Mammary epithelial cell (primary cell): Measurements from ENCODE around the gene SVBP.

Source experiments
- EZH2 ChIP-seq: IDR thresholded peaks from 2 replicates; pipeline ENCODE4 v1.6.1; 2012; ENCODE audit warnings: low read length, inconsistent platforms, borderline replicate concordance
- TF ChIP-seq, protein P1 (sequence below), 2 donors: IDR thresholded peaks in 1 of 2; conservative IDR thresholded peaks in 1 of 2; 2 replicates each; pipeline ENCODE4 v1.5.1; 2011 to 2012; ENCODE audit warnings: inconsistent platforms in 2 of 2, low read length in 2 of 2, mild to moderate bottlenecking in 2 of 2, control low read depth in 1 of 2, low read depth in 1 of 2; ENCODE audit not compliant: insufficient read depth in 1 of 2; ENCODE audit errors: extremely low read depth in 1 of 2

DNA sequence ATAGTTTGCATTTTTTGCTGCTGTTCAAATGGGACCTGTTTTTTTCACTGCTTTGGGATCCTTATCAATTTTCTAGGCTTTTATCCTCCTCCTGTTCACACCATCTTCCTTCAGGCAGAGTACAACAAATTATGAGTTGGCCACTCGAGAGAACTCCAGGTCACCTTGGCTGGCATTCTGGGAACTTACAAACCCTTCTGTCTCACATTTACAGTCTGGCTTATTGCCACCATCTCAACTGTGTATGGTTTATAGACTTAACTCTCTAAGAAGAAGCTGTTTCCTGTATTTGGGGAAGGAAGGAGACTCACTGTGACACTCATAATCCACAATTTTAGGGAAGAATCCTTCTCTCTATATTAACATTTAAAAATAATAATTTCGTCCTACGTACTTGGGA, 23.8 kb upstream of the SVBP start:
- TF ChIP-seq, protein P1, sequence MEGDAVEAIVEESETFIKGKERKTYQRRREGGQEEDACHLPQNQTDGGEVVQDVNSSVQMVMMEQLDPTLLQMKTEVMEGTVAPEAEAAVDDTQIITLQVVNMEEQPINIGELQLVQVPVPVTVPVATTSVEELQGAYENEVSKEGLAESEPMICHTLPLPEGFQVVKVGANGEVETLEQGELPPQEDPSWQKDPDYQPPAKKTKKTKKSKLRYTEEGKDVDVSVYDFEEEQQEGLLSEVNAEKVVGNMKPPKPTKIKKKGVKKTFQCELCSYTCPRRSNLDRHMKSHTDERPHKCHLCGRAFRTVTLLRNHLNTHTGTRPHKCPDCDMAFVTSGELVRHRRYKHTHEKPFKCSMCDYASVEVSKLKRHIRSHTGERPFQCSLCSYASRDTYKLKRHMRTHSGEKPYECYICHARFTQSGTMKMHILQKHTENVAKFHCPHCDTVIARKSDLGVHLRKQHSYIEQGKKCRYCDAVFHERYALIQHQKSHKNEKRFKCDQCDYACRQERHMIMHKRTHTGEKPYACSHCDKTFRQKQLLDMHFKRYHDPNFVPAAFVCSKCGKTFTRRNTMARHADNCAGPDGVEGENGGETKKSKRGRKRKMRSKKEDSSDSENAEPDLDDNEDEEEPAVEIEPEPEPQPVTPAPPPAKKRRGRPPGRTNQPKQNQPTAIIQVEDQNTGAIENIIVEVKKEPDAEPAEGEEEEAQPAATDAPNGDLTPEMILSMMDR (conservative IDR thresholded peaks at IDR 0.05 in 1 of 2, IDR thresholded peaks at IDR 0.05 in 1 of 2; ENCODE audit: extremely low read depth in 1 of 2, insufficient read depth in 1 of 2, low read depth in 1 of 2, low read length in 2 of 2), result no peak
- no peak for TF ChIP-seq EZH2
